ENCODE data around the gene RIOK2.
"Not testable (repeated sequence)": the region's sequence is repeated elsewhere in the genome, so short reads cannot be mapped to it uniquely, and the experiment has no call there.

The RIOK2 gene

DNA sequence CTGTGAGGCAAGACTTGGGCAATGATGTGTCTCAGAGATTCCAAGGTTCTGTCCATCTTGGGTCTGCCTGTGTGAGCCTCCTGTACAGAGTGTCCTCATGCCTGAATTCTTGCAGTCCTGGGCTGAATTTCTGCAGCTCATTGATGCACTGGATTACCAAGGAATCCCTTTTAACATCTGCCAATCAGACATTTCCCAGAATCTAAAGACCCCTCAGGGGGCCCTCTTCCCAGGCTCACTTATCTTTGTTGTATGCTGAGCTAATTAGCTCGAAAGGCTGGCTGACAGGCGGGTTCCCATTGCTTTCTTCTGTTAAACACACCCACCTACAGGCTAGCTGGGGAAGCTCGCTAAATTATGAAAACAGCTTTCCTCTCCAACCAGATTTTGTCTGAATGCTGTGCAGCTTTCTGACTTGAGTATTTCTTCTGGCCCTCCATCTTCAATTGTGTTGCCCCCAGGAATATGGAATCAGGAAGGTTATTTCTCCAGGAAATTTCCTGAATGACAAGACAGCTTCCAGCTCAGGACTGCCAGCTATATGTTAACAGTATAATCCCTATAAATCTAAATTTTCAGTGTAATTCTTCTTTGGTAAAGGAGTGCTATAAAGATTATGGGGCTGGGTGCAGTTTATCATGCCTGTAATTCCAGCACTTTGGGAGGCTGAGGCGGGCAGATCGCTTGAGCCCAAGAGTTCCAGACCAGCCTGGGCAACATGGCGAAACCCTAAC, 40.4 kb downstream of the RIOK2 start, which contains the start of gene LIX1:
TSS of gene LIX1 (minus strand) at position 91 of the 734 bp plus-strand sequence. CDS start at position 56, 35 bp downstream.
- Histone ChIP-seq H3K27me3 (ENCODE audit: control insufficient read depth, low read length) (no peaks in the 10 kb centered on the region), H3K9me2 (replicated peaks; ENCODE audit: control insufficient read depth, low read length) (no peaks in the 10 kb centered on the region), H3K9me3 (ENCODE audit: control insufficient read depth, insufficient read depth, low read length) (no peaks in the 10 kb centered on the region), H3F3A (ENCODE audit: control insufficient read depth, insufficient read depth) (no peaks in the 10 kb centered on the region), H3K79me2 (ENCODE audit: control insufficient read depth, low read length) (no peaks in the 10 kb centered on the region), H3K4me3 (ENCODE audit: low read length) (no peak within 1 kb of the TSS), H4K20me1 (ENCODE audit: control insufficient read depth, insufficient read depth, low read depth, low read length) (no peaks in the 10 kb centered on the region), H3K4me1 (ENCODE audit: control insufficient read depth, low read length) (no peaks in the 10 kb centered on the region), H3K27ac (ENCODE audit: low read depth, low read length) (no peak within 1 kb of the TSS), H3K36me3 (ENCODE audit: control insufficient read depth, low read length) (no peaks in the 10 kb centered on the region), H3K4me2 (ENCODE audit: low read length) (no peak within 1 kb of the TSS)
- TF ChIP-seq EZH2phosphoT487 (IDR thresholded peaks at IDR 0.05; ENCODE audit: borderline replicate concordance, low read length): no peak
- TF ChIP-seq CTCF (IDR thresholded peaks at IDR 0.05; ENCODE audit: low read depth, low read length, poor library complexity, severe bottlenecking): peak; percentile 64

GRCh38 chr5:97141539-97141938, 41.5 kb downstream of the RIOK2 start:
- H3K9me3 ChIP-seq (ENCODE audit: control insufficient read depth, insufficient read depth, low read length): no peaks in the 10 kb centered on the region
- no peak overlapping the region for H3K4me2 ChIP-seq (ENCODE audit: low read length)
- H3K79me2 ChIP-seq (ENCODE audit: control insufficient read depth, low read length): no peaks in the 10 kb centered on the region
- no peaks in the 10 kb centered on the region for H3K4me1 ChIP-seq (ENCODE audit: control insufficient read depth, low read length)
- no peaks in the 10 kb centered on the region for H3F3A ChIP-seq (ENCODE audit: control insufficient read depth, insufficient read depth)
- no peaks in the 10 kb centered on the region for H3K36me3 ChIP-seq (ENCODE audit: control insufficient read depth, low read length)
- no peaks in the 10 kb centered on the region for H4K20me1 ChIP-seq (ENCODE audit: control insufficient read depth, insufficient read depth, low read depth, low read length)
- no peaks in the 10 kb centered on the region for H3K27me3 ChIP-seq (ENCODE audit: control insufficient read depth, low read length)
- no peak overlapping the region for H3K4me3 ChIP-seq (ENCODE audit: low read length)
- H3K9me2 ChIP-seq (replicated peaks; ENCODE audit: control insufficient read depth, low read length): no peaks in the 10 kb centered on the region
- TF ChIP-seq EZH2phosphoT487 (IDR thresholded peaks at IDR 0.05; ENCODE audit: borderline replicate concordance, low read length): no peak
- TF ChIP-seq CTCF (IDR thresholded peaks at IDR 0.05; ENCODE audit: low read depth, low read length, poor library complexity, severe bottlenecking): no peak
- no peak overlapping the region for H3K27ac ChIP-seq (ENCODE audit: low read depth, low read length)

GRCh38 chr5:97141031-97141430, 42.0 kb downstream of the RIOK2 start:
- no peak overlapping the region for H3K4me2 ChIP-seq (ENCODE audit: low read length)
- H3K4me1 ChIP-seq (ENCODE audit: control insufficient read depth, low read length): no peaks in the 10 kb centered on the region
- no peaks in the 10 kb centered on the region for H3K36me3 ChIP-seq (ENCODE audit: control insufficient read depth, low read length)
- H3K79me2 ChIP-seq (ENCODE audit: control insufficient read depth, low read length): no peaks in the 10 kb centered on the region
- H3K4me3 ChIP-seq (ENCODE audit: low read length): no peak overlapping the region
- TF ChIP-seq CTCF (IDR thresholded peaks at IDR 0.05; ENCODE audit: low read depth, low read length, poor library complexity, severe bottlenecking) (no peak), EZH2phosphoT487 (IDR thresholded peaks at IDR 0.05; ENCODE audit: borderline replicate concordance, low read length) (no peak)
- no peaks in the 10 kb centered on the region for H3F3A ChIP-seq (ENCODE audit: control insufficient read depth, insufficient read depth)
- no peaks in the 10 kb centered on the region for H3K27me3 ChIP-seq (ENCODE audit: control insufficient read depth, low read length)
- no peaks in the 10 kb centered on the region for H3K9me3 ChIP-seq (ENCODE audit: control insufficient read depth, insufficient read depth, low read length)
- H3K9me2 ChIP-seq (replicated peaks; ENCODE audit: control insufficient read depth, low read length): no peaks in the 10 kb centered on the region
- H4K20me1 ChIP-seq (ENCODE audit: control insufficient read depth, insufficient read depth, low read depth, low read length): no peaks in the 10 kb centered on the region
- no peak overlapping the region for H3K27ac ChIP-seq (ENCODE audit: low read depth, low read length)

GRCh38 chr5:97140250-97140649, 42.8 kb downstream of the RIOK2 start:
- H3K9me3 ChIP-seq (ENCODE audit: control insufficient read depth, insufficient read depth, low read length); H3K4me3 ChIP-seq (ENCODE audit: low read length); H3K36me3 ChIP-seq (ENCODE audit: control insufficient read depth, low read length); H4K20me1 ChIP-seq (ENCODE audit: control insufficient read depth, insufficient read depth, low read depth, low read length); H3K4me1 ChIP-seq (ENCODE audit: control insufficient read depth, low read length); H3K79me2 ChIP-seq (ENCODE audit: control insufficient read depth, low read length); H3K9me2 ChIP-seq (replicated peaks; ENCODE audit: control insufficient read depth, low read length); H3K27me3 ChIP-seq (ENCODE audit: control insufficient read depth, low read length); H3K4me2 ChIP-seq (ENCODE audit: low read length); H3F3A ChIP-seq (ENCODE audit: control insufficient read depth, insufficient read depth); H3K27ac ChIP-seq (ENCODE audit: low read depth, low read length): not testable (repeated sequence)
